B cell (primary cell): ENCODE measurements around the gene RREB1. TPM values are rescaled to one million over a fixed set of nuclear protein-coding genes. Genes with fewer than 3 reads are reported as not detected.

Experiments used
- ATAC-seq: fragments of 200-7000 bp; cut with Tn5 transposase; one replicate; pipeline ENCODE4 v1.10.0; 2021; ENCODE audit warnings: low read depth, mild to moderate bottlenecking, moderate number of reproducible peaks, moderate library complexity
- CTCF ChIA-PET: fragments of 350-600 bp; sonication (Branson Sonifier 250); formaldehyde crosslinking; loops from one replicate; lab custom pipeline; 2021; ENCODE audit warnings: antibody characterized with exemption, inconsistent platforms; lab: Charles Lee
- POLR2A ChIA-PET: fragments of 350-600 bp; sonication (Branson Sonifier 250); formaldehyde crosslinking; loops from one replicate; lab custom pipeline; 2021; ENCODE audit warnings: antibody characterized with exemption; lab: Charles Lee
- DNase-seq: peaks from one replicate; pipeline ENCODE4 v3.0.0; 2013
- H2AFZ ChIP-seq: 2 replicates; pipeline ENCODE4 v1.6.1; 2012; ENCODE audit warnings: mild to moderate bottlenecking, low read depth, low read length; ENCODE audit not compliant: insufficient read depth, poor library complexity, severe bottlenecking
- H3K27ac ChIP-seq, 2 donors: 1 replicate in 1 of 2; 2 replicates in 1 of 2; pipeline ENCODE4 v1.5.1; 2012 to 2013; ENCODE audit warnings: low read length in 2 of 2, mild to moderate bottlenecking in 2 of 2, moderate library complexity in 1 of 2
- H3K27me3 ChIP-seq, 4 experiments: fragments of 200-600 bp in 1 of 4; sonication (generic) in 1 of 4; replicated peaks in 1 of 4; 1 replicate in 2 of 4; 2 replicates in 2 of 4; pipeline versions ENCODE4 v1.6.1 to v1.7.0; 2013 to 2016; ENCODE audit warnings: low read length in 3 of 4, mild to moderate bottlenecking in 2 of 4, mixed read lengths in 1 of 4, moderate library complexity in 1 of 4; ENCODE audit not compliant: insufficient read depth in 4 of 4, control insufficient read depth in 3 of 4; ENCODE audit errors: control extremely low read depth in 1 of 4
- H3K36me3 ChIP-seq, 2 experiments: replicated peaks in 1 of 2; 1 replicate in 1 of 2; 2 replicates in 1 of 2; pipeline versions ENCODE4 v1.6.1 to v1.7.1; 2013; ENCODE audit warnings: low read length in 1 of 2; ENCODE audit not compliant: insufficient read depth in 2 of 2, control insufficient read depth in 1 of 2; ENCODE audit errors: control extremely low read depth in 1 of 2, extremely low read depth in 1 of 2
- H3K4me1 ChIP-seq, 2 donors: fragments of 200-600 bp in 1 of 2; sonication (generic) in 1 of 2; 1 replicate in 1 of 2; 2 replicates in 1 of 2; pipeline versions ENCODE4 v1.5.1 to v1.6.1; 2013 to 2017; ENCODE audit warnings: low read length in 2 of 2; ENCODE audit not compliant: control insufficient read depth in 2 of 2, insufficient read depth in 2 of 2
- H3K4me2 ChIP-seq: replicated peaks from 2 replicates; pipeline ENCODE3; 2012; ENCODE audit warnings: mild to moderate bottlenecking, low read depth, low read length; ENCODE audit not compliant: poor library complexity, severe bottlenecking
- H3K4me3 ChIP-seq, 5 experiments: fragments of 200-600 bp in 1 of 5; sonication (generic) in 1 of 5; 1 replicate in 3 of 5; 2 replicates in 2 of 5; pipeline versions ENCODE4 v1.5.1 to v1.7.0; 2011 to 2016; ENCODE audit warnings: low read length in 4 of 5, mild to moderate bottlenecking in 4 of 5, low read depth in 2 of 5, control low read depth in 1 of 5, moderate library complexity in 1 of 5; ENCODE audit not compliant: insufficient read depth in 1 of 5; ENCODE audit errors: control extremely low read depth in 1 of 5, extremely low read depth in 1 of 5
- H3K79me2 ChIP-seq: fragments of 200-600 bp; sonication (generic); one replicate; pipeline ENCODE4 v1.6.0; 2016; ENCODE audit warnings: low read length; ENCODE audit not compliant: control insufficient read depth, insufficient read depth
- H3K9ac ChIP-seq: fragments of 200-600 bp; sonication (generic); 2 replicates; pipeline ENCODE4 v1.6.1; 2017; ENCODE audit warnings: mild to moderate bottlenecking, low read length, moderate library complexity
- H3K9me3 ChIP-seq, 3 donors: one replicate each; pipeline versions ENCODE4 v1.6.1 to v1.7.1; 2013; ENCODE audit warnings: low read length in 2 of 3; ENCODE audit not compliant: control insufficient read depth in 2 of 3, insufficient read depth in 1 of 3; ENCODE audit errors: control extremely low read depth in 1 of 3
- H4K20me1 ChIP-seq: 2 replicates; pipeline ENCODE4 v1.6.0; 2012; ENCODE audit warnings: mild to moderate bottlenecking, low read length; ENCODE audit not compliant: insufficient read depth, control insufficient read depth, poor library complexity, severe bottlenecking
- H3K27ac Mint-ChIP-seq: one replicate; pipeline ENCODE4 v1.8.0; 2021; ENCODE audit warnings: mixed read lengths
- H3K27me3 Mint-ChIP-seq: one replicate; pipeline ENCODE4 v1.8.0; 2021; ENCODE audit warnings: mixed read lengths
- H3K4me1 Mint-ChIP-seq: one replicate; pipeline ENCODE4 v1.8.0; 2021; ENCODE audit warnings: mixed read lengths
- H3K4me3 Mint-ChIP-seq: one replicate; pipeline ENCODE4 v1.8.0; 2021; ENCODE audit warnings: mixed read lengths
- H3K9me3 Mint-ChIP-seq: one replicate; pipeline ENCODE4 v1.8.0; 2022; ENCODE audit warnings: mixed read lengths; ENCODE audit not compliant: insufficient read depth
- EZH2 ChIP-seq: IDR thresholded peaks from 2 replicates; pipeline ENCODE4 v1.6.1; 2012; ENCODE audit warnings: borderline replicate concordance, low read depth, mild to moderate bottlenecking, moderate library complexity, low read length; ENCODE audit not compliant: insufficient read depth, poor library complexity, severe bottlenecking
- WGBS: methylation state at CpG from one replicate; pipeline ENCODE4 v1.1.5; 2013; ENCODE audit warnings: missing lambda C conversion rate; ENCODE audit not compliant: insufficient coverage; 5-methylcytosine and 5-hydroxymethylcytosine counted together
- intact Hi-C: fragments of 100-400 bp; cut with micrococcal nuclease; formaldehyde crosslinking; loops from one replicate; pipeline ENCODE4 v1.10.0; 2022
- polyA plus RNA-seq: library from polyadenylated mRNA; depleted of rRNA; stranded (reverse); fragments of >200 nt; gene quantifications from 2 replicates; pipeline ENCODE4 v1.2.3, GENCODE V29; 2012
- total RNA-seq, 2 donors: library from RNA; stranded (reverse); fragments of 120-200 nt in 1 of 2; gene quantifications; 1 replicate in 1 of 2; 2 replicates in 1 of 2; pipeline versions ENCODE4 v1.2.3 to v1.2.4, GENCODE V29; 2013 to 2022
- TF ChIP-seq, protein P1 (sequence below): fragments of 200-600 bp; IDR thresholded peaks from one replicate; pipeline ENCODE4 v1.8.0; 2022; ENCODE audit warnings: antibody characterized with exemption, mild to moderate bottlenecking

Gene RREB1
- total and polyA plus RNA-seq, 2 donors (not counting 1 experiment from before 2014, with no cell fraction given): 10.4 to 58.6 TPM

- Histone ChIP-seq H3K27me3 (no peaks in the 10 kb centered on the region), H3K9ac (no peak overlapping the region), H3K27ac (no peak overlapping the region), H3K79me2 (peaks cover 51% of the 10 kb centered on the region), H3K4me2 (no peak overlapping the region), H3K4me3 (no peak overlapping the region), H3K9me3 (no peaks in the 10 kb centered on the region), H4K20me1 (peaks cover 70% of the 10 kb centered on the region), H2AFZ (no peak overlapping the region), H3K36me3 (peaks cover 0 to 14% of the 10 kb centered on the region in 2 experiments), H3K4me1 (peaks cover 48 to 54% of the 10 kb centered on the region in 2 donors)
- H3K27me3 Mint-ChIP-seq: no peaks in the 10 kb centered on the region
- POLR2A ChIA-PET: no interaction called here
- DNase-seq: no peak
- H3K4me1 Mint-ChIP-seq: peaks cover 62% of the 10 kb centered on the region
- TF ChIP-seq, protein P1, sequence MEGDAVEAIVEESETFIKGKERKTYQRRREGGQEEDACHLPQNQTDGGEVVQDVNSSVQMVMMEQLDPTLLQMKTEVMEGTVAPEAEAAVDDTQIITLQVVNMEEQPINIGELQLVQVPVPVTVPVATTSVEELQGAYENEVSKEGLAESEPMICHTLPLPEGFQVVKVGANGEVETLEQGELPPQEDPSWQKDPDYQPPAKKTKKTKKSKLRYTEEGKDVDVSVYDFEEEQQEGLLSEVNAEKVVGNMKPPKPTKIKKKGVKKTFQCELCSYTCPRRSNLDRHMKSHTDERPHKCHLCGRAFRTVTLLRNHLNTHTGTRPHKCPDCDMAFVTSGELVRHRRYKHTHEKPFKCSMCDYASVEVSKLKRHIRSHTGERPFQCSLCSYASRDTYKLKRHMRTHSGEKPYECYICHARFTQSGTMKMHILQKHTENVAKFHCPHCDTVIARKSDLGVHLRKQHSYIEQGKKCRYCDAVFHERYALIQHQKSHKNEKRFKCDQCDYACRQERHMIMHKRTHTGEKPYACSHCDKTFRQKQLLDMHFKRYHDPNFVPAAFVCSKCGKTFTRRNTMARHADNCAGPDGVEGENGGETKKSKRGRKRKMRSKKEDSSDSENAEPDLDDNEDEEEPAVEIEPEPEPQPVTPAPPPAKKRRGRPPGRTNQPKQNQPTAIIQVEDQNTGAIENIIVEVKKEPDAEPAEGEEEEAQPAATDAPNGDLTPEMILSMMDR: no peak
- no peak for TF ChIP-seq EZH2
- WGBS: 94% methylated on average over 6 of the region's 8 CpGs
- CTCF ChIA-PET: interaction anchor here (0.7 kb wide), 1 partner anchor 396 kb away, joined by 4 read pairs; no protein-coding TSS in a partner anchor
- intact Hi-C loops: no loop called here
- no peaks in the 10 kb centered on the region for H3K9me3 Mint-ChIP-seq
- H3K27ac Mint-ChIP-seq: no peak overlapping the region
- no peak for ATAC-seq
- H3K4me3 Mint-ChIP-seq: no peak overlapping the region
Measured at GRCh38 chr6:7203939-7204338, 96.2 kb downstream of the RREB1 start.

DNA sequence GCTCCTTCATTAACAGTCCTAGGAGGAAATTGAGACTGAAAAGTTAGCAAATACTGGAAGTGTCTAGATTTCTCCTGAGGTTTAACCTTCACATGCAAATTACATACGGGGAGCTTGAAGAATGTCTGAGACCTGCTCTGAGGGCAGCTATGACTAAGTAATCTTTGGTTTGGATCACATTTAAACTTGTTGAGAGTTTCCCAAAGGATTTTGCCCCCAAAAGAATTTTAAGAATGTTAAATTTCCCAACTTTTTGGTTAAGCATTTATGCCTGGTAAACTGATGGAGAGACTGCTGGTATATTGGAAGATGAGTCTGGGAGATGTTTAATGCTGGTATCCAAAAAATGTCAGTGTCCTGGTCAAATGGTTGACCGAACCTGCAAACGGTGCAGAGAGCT lies 97.0 kb downstream of the RREB1 start:
- no peak for ATAC-seq
- Mint-ChIP-seq H3K4me1 (peaks cover 63% of the 10 kb centered on the region), H3K27me3 (no peaks in the 10 kb centered on the region), H3K27ac (no peak overlapping the region), H3K4me3 (no peak overlapping the region), H3K9me3 (no peaks in the 10 kb centered on the region)
- no peak for DNase-seq
- peaks cover 0 to 14% of the 10 kb centered on the region in 2 experiments for H3K36me3 ChIP-seq
- CTCF ChIA-PET: interaction anchor here (0.7 kb wide), 1 partner anchor 397 kb away, joined by 4 read pairs; no protein-coding TSS in a partner anchor
- WGBS: 95% methylated on average over 2 of the region's 3 CpGs
- no peak overlapping the region for H3K27ac ChIP-seq
- no peak overlapping the region for H3K4me3 ChIP-seq
- POLR2A ChIA-PET: no interaction called here
- no peak for TF ChIP-seq EZH2
- TF ChIP-seq, protein P1: no peak
- H3K79me2 ChIP-seq: peaks cover 51% of the 10 kb centered on the region
- intact Hi-C loops: no loop called here
- peak overlapping the region; percentile 2 for H3K4me2 ChIP-seq
- no peak overlapping the region for H2AFZ ChIP-seq
- peaks cover 77% of the 10 kb centered on the region for H4K20me1 ChIP-seq
- no peaks in the 10 kb centered on the region for H3K9me3 ChIP-seq
- H3K4me1 ChIP-seq: peaks cover 48 to 54% of the 10 kb centered on the region in 2 donors
- H3K9ac ChIP-seq: no peak overlapping the region
- H3K27me3 ChIP-seq: no peaks in the 10 kb centered on the region
